Measurements from ENCODE around the gene MYOM1.
"Not testable (repeated sequence)": the region's sequence is repeated elsewhere in the genome, so short reads cannot be mapped to it uniquely, and the experiment has no call there.

Gene MYOM1

GRCh38 chr18:3217948-3218647 is 1.7 kb downstream of the MYOM1 start:
- DNase-seq = no peak

GRCh38 chr18:3216987-3217386 is 2.8 kb downstream of the MYOM1 start:
- DNase-seq = no peak

- no peak for DNase-seq
These were observed 4.7 kb downstream of the MYOM1 start for GRCh38 chr18:3214855-3215637.

GRCh38 chr18:3213300-3214059 is 6.3 kb downstream of the MYOM1 start:
- DNase-seq = no peak

DNA sequence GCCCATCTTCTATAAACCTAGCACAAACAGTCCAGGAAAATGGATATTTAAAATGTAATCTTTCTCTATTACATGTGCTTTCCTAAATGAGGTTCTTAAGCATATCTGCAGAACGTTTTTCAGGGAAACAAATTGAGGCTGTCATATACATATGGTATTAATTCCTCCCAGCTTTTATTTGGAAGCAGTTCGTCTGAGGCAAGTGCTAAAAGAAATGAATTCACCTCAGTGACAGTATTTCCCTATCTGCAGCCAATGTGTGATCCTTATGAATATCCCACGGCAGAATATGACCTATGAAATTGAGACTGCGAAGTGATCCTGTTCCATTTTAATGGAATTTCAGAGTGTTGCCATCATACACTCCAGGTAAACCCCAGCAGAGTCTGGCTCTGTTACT is 7.1 kb downstream of the MYOM1 start:
- no peak for DNase-seq

GRCh38 chr18:3211236-3211992 is 8.4 kb downstream of the MYOM1 start:
- peak; percentile 44 for DNase-seq

GRCh38 chr18:3209859-3210569 is 9.8 kb downstream of the MYOM1 start:
- no peak for DNase-seq

DNA sequence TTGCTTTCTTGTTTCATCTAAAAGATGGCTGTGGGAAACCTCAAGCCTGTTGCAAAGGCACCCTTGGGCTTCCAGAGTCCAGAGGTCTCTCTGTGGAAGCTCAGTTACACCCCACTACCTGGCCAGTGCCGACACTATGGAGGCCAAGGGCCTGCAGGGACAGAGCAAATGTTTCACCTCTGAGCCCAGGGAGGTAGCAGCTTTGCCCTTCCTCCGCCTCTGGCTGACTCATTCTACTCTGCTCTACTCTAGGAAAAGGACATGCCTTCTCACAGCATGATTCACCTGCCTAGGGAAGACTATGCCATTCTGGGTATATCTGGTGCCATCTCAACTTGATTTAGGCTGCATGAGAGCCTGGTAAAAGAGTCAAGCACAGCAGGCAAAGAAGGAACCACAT is 12.2 kb downstream of the MYOM1 start:
- DNase-seq = no peak

GRCh38 chr18:3205239-3205638 is 14.5 kb downstream of the MYOM1 start:
- no peak for DNase-seq

GRCh38 chr18:3199942-3200645 is 19.7 kb downstream of the MYOM1 start:
- no peak for DNase-seq

DNA sequence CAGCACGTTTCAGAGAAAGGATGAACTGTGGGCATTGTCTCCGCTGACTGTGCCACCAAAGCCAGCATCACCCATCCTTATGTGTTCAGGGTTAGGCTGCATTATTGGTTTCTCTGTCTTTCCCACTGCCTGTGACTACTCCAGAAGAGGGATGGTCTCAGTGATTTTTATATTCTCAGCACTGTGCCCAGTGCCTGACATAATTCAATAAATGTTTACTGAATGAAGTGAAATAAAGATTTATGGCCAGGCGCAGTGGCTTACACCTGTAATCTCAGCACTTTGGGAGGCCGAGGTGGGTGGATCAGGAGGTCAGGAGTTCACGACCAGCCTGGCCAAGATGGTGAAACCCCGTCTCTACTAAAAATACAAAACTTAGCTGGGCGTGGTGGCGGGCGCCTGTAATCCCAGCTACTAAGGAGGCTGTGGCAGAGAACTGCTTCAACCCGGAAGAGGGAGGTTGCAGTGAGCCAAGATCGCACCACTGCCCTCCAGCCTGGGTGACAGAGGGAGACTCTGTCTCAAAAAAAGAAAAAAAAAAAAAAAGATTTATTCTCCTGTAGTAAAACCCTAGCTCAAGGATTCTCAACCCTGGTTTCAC is 21.4 kb downstream of the MYOM1 start:
- not testable (repeated sequence) for DNase-seq

- no peak for DNase-seq
These were observed 24.7 kb downstream of the MYOM1 start for GRCh38 chr18:3194947-3195612.

DNA sequence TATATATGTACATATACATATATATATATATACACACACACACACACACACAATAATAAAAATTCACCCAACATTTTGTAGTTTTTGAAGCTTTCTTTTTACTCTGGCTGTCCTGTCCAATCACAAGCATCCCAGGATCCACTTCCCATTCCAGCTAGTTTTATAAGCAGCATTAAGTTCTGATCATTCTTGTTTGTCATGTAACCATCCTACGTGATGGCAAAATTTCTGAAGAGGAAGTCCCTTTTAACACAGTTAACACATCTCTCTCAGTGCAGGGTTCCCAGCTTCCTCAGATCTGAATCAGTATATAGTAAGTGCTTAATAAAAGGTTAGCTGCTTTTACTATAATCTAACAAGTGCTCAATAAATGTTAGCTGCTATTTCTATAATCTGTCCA is 26.4 kb downstream of the MYOM1 start:
- DNase-seq = no peak

DNA sequence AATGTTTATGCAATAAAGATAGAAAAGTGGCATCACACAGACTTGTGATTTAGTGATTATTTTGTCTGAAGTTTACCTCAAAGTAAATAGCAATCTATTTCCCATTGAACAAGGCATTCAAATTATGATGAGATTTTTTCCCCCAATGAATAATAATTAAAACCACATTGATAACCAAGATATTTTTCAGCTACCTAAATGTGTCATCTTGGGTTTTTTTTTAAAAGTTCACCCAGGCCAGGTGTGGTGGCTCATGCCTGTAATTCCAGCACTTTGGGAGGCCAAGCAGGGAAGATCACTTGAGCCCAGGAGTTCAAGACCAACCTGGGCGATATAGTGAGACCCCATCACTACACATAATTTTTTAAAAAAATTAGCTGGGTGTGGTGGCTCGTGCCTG is 27.0 kb downstream of the MYOM1 start:
- no peak for DNase-seq

- DNase-seq = no peak
These were observed 27.5 kb downstream of the MYOM1 start for GRCh38 chr18:3192286-3192685.

DNA sequence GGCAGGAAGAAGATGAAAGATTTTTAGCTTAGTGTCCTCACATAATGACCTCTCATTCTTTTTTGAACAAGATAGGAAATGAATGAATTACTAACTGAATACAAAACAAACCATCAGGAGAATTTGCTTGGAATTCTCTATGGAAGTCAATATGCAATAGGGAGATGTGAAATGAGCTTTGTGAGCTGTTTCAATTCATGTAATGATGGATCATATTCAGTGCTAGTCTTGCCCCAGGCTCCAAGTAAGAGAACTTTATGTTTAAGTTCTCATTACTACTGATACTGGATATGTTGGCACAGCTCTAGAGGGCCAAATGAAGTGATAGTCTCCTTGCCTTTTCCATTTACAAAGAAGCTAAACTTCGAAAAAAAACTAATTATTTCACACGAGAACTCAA is 29.2 kb downstream of the MYOM1 start:
- no peak for DNase-seq

DNA sequence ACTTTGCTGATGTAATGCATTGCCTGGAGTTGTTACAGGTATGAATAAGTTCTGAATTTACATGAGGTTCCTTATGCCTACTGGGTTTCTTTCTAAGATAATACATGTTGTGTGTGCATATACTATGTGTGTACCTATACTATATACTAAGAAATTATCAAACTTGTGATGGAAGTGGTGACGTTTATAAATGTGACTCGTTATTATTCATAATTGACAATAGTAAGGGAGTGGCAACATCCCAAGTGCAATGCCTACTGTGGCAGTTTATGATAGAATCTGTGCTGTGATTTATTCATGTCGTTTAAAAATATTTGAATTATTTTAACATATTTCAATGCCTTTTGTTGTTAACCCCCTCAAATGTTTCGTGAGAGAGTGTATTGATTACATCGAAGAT is 29.9 kb downstream of the MYOM1 start:
- no peak for DNase-seq

GRCh38 chr18:3186678-3187658 is 32.8 kb downstream of the MYOM1 start:
- DNase-seq = no peak

DNA sequence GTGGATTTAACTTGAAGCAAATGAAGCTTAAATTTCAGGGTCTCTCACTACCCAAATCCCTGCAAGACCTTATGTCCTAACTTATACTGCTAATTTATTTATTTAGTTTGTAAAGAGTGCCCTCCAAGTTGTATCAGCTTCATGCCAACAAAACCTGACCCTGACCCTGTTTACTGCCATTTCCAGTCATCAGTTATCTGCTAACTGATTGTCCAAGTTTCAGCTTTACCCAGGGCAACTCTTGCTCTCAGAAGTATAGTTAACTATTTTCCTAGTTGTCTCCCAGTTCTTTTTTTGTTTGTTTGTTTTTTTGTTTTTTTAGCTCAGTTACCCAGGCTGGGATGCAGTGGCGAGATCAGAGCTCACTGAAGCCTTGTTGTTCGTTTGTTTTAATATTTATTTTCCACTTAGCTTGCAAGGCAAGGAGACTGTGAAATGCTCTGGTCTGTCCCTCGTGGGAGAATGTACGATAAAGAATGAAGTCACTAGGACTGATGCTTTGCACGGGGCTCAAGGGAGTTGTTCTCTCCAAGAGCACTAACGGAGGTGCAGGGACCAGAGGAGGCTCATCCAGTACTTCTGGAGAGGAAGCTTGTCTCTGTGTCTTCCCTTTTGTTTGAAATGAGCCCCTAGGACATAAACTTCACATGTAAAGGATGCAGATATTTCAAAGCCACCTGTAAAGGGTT is 35.3 kb downstream of the MYOM1 start:
- DNase-seq = no peak
